Hippocampal formation (tissue), 2 donors: ENCODE measurements around the gene VAV1.
"Not testable (repeated sequence)": the region's sequence is repeated elsewhere in the genome, so short reads cannot be mapped to it uniquely, and the experiment has no call there.

Experiments used
- DNase-seq, 2 donors: peaks; one replicate each; lab custom pipeline; 2025; lab: John Stamatoyannopoulos, UW

Gene VAV1

DNA sequence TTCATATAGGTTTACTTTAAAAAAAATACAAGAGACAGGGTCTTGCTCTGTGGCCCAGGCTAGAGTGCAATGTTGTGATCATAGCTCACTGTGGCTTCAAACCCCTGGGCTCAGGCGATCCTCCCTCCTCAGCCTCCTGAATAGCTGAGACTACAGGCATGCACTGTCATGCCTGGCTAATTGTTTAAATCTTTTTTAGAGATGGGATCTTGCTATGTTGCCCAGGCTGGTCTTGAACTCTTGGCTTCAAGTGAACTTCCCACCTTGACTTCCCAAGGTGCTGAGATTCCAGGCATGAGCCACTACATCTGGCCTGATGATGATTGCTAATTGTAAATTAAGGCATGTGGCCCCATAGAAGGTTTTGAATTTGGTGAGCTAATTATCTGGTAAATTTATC is 79.5 kb downstream of the VAV1 start:
- no peak for DNase-seq

DNA sequence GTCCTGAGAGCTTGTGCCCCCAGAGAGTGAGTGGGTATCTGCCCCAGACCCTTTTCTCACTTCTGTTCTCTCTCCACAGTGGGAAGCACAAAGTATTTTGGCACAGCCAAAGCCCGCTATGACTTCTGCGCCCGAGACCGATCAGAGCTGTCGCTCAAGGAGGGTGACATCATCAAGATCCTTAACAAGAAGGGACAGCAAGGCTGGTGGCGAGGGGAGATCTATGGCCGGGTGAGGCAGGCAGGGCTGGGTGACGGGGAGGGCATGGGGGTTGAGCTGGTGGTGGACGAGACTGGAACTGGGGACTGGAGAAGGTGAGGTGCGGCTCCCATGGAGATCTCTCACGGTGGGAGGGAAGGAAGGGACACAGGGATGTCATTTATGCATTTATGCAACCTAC is 81.4 kb downstream of the VAV1 start:
- DNase-seq: no peak

- DNase-seq: no peak
Measured at GRCh38 chr19:6854758-6855157, 82.2 kb downstream of the VAV1 start.

GRCh38 chr19:6856749-6857372 is 84.4 kb downstream of the VAV1 start:
- peak in 1 of 2 donors; percentile 3 for DNase-seq

DNA sequence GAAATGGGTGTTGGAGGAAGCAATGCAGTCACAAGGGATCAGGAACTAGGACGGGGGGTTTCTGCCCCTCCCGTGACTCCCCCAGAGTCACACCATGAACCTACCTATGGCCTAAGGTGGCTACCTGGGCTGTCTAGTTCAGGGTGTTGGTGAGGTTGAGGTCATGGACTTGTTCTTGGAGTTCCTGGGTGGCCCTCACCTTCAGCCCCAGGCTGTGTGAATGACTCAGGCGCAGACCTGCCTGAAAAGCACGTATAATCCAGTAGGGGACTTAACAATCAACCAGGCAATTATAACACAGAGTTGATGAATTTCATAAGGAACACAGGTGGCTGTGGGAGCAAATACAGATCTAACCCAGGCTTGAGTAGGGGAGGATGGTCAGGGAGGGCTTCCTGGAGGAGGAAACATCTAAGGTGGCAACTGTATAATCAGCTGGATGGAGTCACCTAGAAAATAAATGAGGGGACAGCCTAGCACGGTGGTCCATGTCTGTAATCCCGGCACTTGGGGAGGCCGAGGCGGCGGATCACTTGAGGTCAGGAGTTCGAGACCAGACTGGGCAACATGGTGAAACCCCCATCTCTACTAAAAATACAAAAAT is 89.3 kb downstream of the VAV1 start:
- DNase-seq: no peak

DNA sequence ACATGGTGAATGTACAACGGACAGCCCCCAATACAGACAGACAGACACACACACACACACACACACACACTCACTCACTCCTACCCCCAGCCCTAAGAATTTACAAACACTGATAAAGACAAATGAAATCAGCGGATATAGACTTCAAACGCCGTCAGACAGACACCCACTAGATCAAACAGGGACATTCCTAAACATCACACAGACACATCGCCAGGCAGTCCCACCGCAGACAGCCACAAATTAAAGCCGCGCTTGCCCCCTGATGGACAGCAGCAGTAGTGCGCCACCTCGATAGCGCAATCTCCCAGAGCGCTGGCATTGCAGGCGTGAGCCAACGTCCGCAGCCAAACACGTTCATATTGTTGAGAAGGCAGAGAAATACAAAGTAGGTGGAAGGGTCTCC is 90.2 kb downstream of the VAV1 start:
- DNase-seq: peak; percentile 17 to 43

DNA sequence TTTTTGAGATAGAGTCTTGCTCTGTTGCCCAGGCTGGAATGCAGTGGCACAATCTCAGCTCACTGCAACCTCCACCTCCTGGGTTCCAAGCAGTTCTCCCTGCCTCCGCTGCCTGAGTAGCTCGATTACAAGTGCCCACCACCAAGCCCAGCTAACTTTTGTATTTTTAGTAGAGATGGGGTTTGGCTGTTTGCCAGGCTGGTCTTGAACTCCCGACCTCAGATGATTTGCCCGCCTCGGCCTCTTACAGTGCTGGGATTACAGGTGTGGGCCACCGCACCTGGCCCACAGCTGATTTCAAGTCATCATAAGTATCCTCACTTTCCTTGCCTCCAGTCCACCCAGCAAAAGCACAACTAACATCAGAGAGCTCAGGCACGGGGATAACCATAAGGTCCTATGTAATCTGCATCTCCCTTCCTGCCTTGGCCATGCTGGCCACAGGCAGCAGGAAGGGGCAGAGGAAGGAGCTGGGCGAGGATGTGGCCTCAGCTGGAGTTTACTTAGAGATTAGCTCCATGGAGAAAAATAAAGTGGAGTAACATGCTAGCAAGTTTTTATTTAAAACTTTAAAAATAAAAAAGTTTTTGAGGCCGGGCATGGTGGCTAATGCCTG is 91.9 kb downstream of the VAV1 start:
- DNase-seq: no peak

DNA sequence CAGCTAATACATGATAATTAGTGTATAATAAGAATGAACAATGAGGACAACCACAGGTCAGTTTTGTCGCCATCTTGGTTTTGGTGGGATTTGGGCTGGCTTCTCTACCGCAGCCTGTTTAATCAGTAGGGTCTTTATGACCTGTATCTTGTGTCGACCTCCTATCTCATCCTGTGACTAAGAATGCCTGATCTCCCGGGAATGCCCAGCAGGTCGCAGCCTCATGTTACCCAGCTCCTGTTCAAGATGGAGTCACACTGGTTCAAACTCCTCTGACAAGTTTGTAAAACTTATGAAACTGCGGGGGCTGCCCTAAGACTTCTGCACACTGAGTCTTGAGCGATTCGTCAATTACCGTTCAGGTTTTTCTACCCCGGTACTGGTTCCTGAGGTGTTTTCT is 93.3 kb downstream of the VAV1 start:
- no peak for DNase-seq

DNA sequence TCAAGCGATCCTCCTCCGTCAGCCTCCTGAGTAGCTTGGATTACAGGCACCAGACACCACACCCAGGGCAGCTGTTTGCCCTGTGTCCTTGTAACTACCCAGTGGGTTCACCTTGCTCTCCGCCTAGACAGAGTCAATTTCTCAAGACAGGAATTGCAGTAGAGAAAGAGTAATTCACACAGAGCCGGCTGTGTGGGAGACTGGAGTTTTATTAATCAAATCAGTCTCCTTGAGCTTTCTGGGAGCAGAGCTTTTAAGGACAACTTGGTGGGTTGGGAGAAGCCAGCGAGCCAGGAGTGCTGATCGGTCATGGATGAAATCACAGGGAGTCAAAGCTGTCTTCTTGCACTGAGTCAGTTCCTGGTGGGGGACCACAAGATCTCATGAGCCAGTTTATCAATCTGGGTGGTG is 94.2 kb downstream of the VAV1 start:
- DNase-seq: no peak

DNA sequence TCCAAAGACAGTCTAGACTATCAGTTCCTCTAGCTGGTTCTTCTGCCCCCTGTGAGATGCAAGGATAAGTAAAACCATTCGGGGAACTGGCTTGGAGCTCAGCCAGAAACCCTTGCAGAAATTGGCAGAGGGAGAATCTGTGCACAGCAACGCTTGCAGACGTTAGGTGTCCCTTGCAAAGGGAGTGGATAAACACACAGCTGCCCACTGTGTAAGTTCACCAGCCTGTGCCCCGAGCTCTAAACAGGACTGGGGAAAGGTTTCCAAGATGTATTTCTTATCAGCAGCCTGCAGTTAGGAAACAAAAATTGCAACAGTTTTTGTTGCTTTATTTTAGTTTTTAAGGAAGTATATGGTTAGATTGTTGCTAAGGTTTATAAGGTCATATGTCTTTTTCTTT is 95.8 kb downstream of the VAV1 start:
- DNase-seq: peak; percentile 5 to 32

DNA sequence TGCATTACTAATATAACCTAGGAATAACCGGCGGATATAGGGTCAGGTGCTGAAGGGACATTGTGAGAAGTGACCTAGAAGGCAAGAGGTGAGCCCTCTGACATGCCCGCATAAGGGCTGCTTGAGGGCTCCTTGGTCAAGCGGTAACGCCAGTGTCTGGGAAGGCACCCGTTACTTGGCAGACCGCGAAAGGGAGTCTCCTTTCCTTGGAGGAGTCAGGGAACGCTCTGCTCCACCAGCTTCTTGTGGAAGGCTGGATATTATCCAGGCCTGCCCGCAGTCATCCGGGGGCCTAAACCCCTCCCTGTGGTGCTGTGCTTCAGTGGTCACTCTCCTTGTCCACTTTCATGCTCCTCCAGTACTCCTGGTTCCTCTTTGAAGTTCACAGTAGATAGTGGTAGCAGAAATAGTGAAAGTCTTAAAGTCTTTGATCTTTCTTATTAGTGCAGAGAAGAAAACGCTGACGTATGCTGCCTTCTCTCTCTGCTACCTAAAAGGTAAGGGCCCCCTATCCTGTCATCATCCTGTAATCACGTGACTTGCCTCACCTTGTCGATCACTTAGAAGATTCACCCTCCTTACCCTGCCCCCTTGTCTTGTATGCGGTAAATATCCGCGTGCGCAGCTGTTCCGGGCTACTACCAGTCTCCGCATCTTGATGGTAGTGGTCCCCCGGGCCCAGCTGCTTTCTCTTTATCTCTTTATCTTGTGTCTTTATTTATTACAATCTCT is 96.8 kb downstream of the VAV1 start:
- DNase-seq: not testable (repeated sequence)

GRCh38 chr19:6873708-6874431 is 101.4 kb downstream of the VAV1 start:
- DNase-seq: no peak

GRCh38 chr19:6875218-6875617 is 102.7 kb downstream of the VAV1 start:
- no peak for DNase-seq

GRCh38 chr19:6876748-6877147 is 104.2 kb downstream of the VAV1 start:
- no peak for DNase-seq

- no peak for DNase-seq
Measured at GRCh38 chr19:6877766-6878165, 105.3 kb downstream of the VAV1 start.

DNA sequence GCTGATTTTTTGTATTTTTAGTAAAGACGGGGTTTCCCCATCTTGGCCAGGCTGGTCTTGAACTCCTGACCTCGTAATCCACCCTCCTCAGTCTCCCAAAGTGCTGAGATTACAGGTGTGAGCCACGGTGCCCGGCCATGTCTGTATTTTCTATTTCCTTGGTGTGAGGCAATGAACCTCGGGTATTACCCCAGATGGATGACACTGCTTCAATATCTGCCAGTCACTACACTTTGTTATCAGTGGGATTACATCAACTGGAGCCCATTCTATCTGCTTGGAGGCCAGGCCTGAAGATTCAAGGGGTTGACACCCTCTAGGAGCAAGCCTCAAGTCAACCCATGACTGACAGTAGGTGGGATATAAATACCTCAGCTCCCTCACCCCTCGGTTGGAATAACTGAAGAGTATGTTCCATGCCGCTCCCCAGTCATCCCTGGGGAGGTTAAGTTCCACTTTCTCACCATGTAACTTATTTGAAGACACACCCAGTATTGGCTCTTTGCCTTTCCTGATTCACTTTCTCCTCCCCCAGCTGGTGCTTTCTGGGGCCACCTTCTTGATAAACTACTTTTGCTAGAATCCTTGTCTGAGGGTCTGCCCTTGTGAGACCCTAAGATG is 113.9 kb downstream of the VAV1 start:
- DNase-seq: no peak

DNA sequence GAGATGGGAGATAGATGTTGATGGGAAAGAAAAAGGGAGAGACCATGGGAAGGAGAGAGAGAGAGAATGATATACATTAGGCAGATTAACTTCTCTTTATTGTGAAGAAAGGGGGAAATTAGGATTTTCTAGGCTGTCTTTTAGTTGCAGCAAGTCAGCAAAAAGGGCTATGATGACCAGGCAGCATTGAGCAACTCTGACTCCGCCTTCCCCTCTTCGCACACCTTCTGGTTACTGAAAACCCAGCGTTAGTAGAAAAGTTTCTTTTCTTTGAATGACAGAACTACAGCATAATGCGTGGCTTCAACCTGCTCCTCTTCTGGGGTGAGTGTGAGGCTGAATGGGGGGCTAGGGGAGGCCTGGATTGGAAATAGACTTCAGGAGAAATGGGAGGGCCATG is 114.8 kb downstream of the VAV1 start, which contains the start of gene ADGRE1:
Gene ADGRE1 (plus strand): TSS at position 264 of the 400 bp plus-strand sequence. CDS start 30 bp downstream, at position 294.
- no peak for DNase-seq

- no peak for DNase-seq
Measured at GRCh38 chr19:6888967-6889366, 116.5 kb downstream of the VAV1 start.

DNA sequence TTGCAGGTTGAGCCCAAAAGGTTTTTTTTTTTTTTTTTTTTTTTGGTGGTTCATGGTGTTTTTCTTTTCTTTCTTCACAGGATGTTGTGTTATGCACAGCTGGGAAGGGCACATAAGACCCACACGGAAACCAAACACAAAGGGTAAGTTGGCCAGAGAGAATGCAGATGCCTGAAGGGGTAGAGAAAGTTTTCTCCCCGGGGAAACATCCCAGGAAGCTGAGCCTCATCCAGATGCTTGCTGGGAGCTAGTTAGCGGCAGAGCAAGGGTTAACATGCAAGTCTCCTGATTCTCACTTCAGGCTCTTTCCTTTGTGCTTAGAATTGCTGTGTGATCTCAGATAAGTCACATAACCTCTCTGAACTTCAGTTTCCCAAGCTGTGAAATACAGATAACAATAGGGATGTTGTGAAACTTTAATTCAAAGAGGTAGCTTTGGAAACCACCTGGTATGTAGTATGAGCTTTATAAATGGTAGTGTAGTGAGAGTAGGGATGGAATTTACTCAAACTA is 117.9 kb downstream of the VAV1 start:
- no peak for DNase-seq

DNA sequence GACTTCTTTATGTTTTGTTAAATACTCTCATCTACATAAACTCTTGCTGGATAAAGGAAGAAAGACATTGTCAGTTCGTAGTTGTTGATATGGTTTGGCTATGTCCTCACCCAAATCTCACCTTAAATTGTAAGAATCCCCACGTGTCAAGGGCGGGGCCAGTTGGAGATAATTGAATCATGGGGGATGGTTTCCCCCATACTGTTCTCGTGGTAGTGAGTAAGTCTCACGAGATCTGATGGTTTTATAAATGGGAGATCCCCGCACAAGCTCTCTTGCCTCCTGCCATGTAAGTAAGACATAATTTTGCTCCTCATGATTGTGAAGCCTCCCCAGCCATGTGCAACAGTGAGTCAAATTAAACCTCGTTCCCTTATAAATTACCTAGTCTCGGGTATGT is 118.4 kb downstream of the VAV1 start:
- no peak for DNase-seq

DNA sequence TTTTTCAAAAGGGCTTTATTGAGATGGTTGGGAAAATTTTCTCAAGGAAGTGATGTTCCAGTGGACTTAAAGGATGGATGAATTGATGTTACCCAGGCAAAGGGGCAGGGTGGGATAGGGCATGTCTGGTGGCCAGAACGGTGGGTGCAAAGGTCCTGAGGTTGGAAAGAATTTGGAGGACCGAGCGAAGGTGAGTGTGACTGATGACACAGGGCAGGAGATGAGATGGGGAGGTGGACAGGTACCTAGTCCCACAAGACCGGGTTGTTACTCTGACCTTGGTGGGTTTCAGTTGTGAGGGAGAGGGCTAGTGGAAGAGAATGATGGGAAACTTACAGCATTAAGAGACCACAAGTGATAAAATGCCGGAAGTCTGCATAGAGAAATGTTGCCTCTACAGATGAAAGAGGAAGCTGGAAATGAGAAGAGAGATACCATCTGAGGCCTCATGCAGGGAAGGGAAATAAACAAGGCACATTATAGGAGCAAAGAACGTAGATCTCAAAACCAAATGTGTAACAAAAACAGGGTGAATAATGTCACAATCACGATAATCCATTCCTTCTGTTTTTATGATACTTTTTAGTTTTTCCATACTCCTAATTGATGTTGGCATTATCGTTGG is 119.4 kb downstream of the VAV1 start:
- DNase-seq: no peak
